Heart left ventricle (tissue), 16 donors: ENCODE measurements around the gene SLC6A18. TPM values are rescaled to one million over a fixed set of nuclear protein-coding genes. Genes with fewer than 3 reads are reported as not detected.

Source experiments
- ATAC-seq, 4 donors: fragments of 200-7000 bp; cut with Tn5 transposase; one replicate each; pipeline ENCODE4 v1.9.1; 2020 to 2022; ENCODE audit warnings: moderate library complexity in 4 of 4, mild to moderate bottlenecking in 3 of 4, moderate number of reproducible peaks in 1 of 4
- DNase-seq, 5 donors: peaks; one replicate each; pipeline ENCODE4 v3.0.0-alpha.2; 2020
- H3K27ac ChIP-seq, 12 donors: fragments of 200-600 bp; sonication (generic) in 4 of 12; one replicate each; pipeline versions ENCODE4 v1.5.0 to v1.8.0; 2016 to 2022; ENCODE audit warnings: mild to moderate bottlenecking in 2 of 12
- H3K27me3 ChIP-seq, 9 donors: fragments of 200-600 bp; sonication (generic) in 2 of 9; one replicate each; pipeline versions ENCODE4 v1.5.1 to v1.8.0; 2016 to 2022; ENCODE audit warnings: mild to moderate bottlenecking in 3 of 9
- H3K36me3 ChIP-seq, 9 donors: fragments of 200-600 bp; sonication (generic) in 2 of 9; one replicate each; pipeline versions ENCODE4 v1.5.0 to v1.8.0; 2018 to 2022; ENCODE audit warnings: mild to moderate bottlenecking in 2 of 9
- H3K4me1 ChIP-seq, 12 donors: fragments of 200-600 bp; sonication (generic) in 4 of 12; one replicate each; pipeline versions ENCODE4 v1.5.0 to v1.8.0; 2016 to 2022; ENCODE audit warnings: mild to moderate bottlenecking in 3 of 12
- H3K4me3 ChIP-seq, 12 donors: fragments of 200-600 bp; sonication (generic) in 4 of 12; one replicate each; pipeline versions ENCODE4 v1.5.0 to v1.8.0; 2017 to 2022; ENCODE audit warnings: mild to moderate bottlenecking in 9 of 12, moderate library complexity in 4 of 12
- H3K9me3 ChIP-seq, 12 donors: fragments of 200-600 bp; sonication (generic) in 4 of 12; one replicate each; pipeline versions ENCODE4 v1.5.0 to v1.8.0; 2016 to 2022; ENCODE audit warnings: mild to moderate bottlenecking in 1 of 12
- POLR2A ChIP-seq, 2 donors: fragments of 450-650 bp; IDR thresholded peaks; one replicate each; pipeline ENCODE4 v1.6.1; 2017; ENCODE audit warnings: antibody characterized with exemption in 2 of 2, mild to moderate bottlenecking in 2 of 2, moderate library complexity in 2 of 2
- WGBS, 4 donors: extraction: QIAGEN DNeasy Blood & Tissue Kit in 2 of 4; methylation state at CpG; one replicate each; pipeline versions ENCODE4 v1.1.5 to v1.1.7; 2013 to 2018; 5-methylcytosine and 5-hydroxymethylcytosine counted together
- intact Hi-C, 10 donors: fragments of 100-400 bp; cut with DNase I; formaldehyde crosslinking; loops; one replicate each; pipeline versions ENCODE4 v1.11.1 to v1.14.2; 2022
- polyA plus RNA-seq, 2 donors: library from polyadenylated mRNA; stranded (reverse); fragments of 200-250 nt; gene quantifications; one replicate each; pipeline ENCODE4 v1.2.3, GENCODE V29; 2013
- total RNA-seq, 9 donors: library from RNA; depleted of rRNA in 2 of 9; stranded (reverse); fragments of >200 nt in 2 of 9; fragmentation: NEBNext Ultra II Directional in 3 of 9; extraction: Animal tissue kit (Norgen Biotek cat#: 25700) in 3 of 9; gene quantifications; one replicate each; pipeline versions ENCODE4 v1.1.0 to v1.2.4, GENCODE V29; 2016 to 2023
- TF ChIP-seq, protein P1 (sequence below), 12 donors: fragments of 200-600 bp; sonication (generic) in 4 of 12; IDR thresholded peaks; one replicate each; pipeline versions ENCODE4 v1.5.0 to v1.8.0; 2018 to 2022; ENCODE audit warnings: antibody characterized with exemption in 12 of 12, mild to moderate bottlenecking in 5 of 12
- donor health status: ischemic (EF 13 %, LVEDD 7.1; RV severe dilation, severe dysfunction).
- donor health status: healthy with polysubstance abuse.
- donor health status: DM: no; HTN: yes; CAD: no.
- donor health status: DM: no; HTN: no; CAD: no.
- donor health status: ischemic (EF 25% LVEDD 6.9; RV normal size, moderate dysfunction).
- donor health status: ischemic (EF 25% LVEDD 5.7; RV mildly dilated, moderate dysfunction).
- donor health status: healthy.
- donor health status: DM: yes; HTN: yes; CAD: no.
- donor health status: ischemic (EF 35%, LVEDD 5.7; RV mildly dilated, moderate dysfunction).
- donor health status: nonischemic (EF 11% LVEDD 7.7; RV severe dilation, severe dysfunction).
- donor health status: DM: yes; HTN: yes; CAD: no.
- donor health status: PGD.
- donor health status: ischemic (EF 29% LVEDD 5.4; RV normal size, mild dysfunction).
- donor health status: nonischemic (EF 23%, LVEDD 6.1; RV moderate dilation, normal function).

Gene SLC6A18
- total and polyA plus RNA-seq, 11 donors, result not detected

DNA sequence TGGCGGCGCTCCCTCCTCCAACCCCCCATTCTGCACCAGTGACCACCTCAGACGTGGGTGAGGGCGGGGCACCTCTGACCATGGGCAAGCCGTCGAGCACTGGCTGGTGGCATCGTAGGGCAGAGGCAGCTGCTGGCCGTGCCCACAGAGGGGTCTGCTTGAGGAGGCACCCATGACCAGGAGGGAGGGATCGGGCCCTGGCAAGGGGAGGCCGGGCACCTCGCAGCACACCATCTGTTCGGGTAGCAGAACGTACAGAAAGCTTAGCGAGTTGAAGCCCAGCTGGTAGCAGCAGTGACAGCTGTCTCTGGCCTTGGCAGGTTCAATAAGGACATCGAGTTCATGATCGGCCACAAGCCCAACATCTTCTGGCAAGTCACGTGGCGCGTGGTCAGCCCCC lies 4.3 kb upstream of the SLC6A18 start:
- H3K4me3 ChIP-seq, result no peak overlapping the region
- DNase-seq (no peak), ATAC-seq (no peak)
- no peaks in the 10 kb centered on the region for H3K4me1 ChIP-seq
- intact Hi-C loops, result loop anchor here in 1 of 10 donors (5.0 kb wide), 1 partner anchor 181 kb away; no protein-coding TSS in a partner anchor
- H3K27me3 ChIP-seq, result peaks cover 0 to 9% (median 0%) of the 10 kb centered on the region in 9 donors
- no peaks in the 10 kb centered on the region for H3K9me3 ChIP-seq
- TF ChIP-seq, protein P1, sequence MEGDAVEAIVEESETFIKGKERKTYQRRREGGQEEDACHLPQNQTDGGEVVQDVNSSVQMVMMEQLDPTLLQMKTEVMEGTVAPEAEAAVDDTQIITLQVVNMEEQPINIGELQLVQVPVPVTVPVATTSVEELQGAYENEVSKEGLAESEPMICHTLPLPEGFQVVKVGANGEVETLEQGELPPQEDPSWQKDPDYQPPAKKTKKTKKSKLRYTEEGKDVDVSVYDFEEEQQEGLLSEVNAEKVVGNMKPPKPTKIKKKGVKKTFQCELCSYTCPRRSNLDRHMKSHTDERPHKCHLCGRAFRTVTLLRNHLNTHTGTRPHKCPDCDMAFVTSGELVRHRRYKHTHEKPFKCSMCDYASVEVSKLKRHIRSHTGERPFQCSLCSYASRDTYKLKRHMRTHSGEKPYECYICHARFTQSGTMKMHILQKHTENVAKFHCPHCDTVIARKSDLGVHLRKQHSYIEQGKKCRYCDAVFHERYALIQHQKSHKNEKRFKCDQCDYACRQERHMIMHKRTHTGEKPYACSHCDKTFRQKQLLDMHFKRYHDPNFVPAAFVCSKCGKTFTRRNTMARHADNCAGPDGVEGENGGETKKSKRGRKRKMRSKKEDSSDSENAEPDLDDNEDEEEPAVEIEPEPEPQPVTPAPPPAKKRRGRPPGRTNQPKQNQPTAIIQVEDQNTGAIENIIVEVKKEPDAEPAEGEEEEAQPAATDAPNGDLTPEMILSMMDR (IDR thresholded peaks at IDR 0.05), result no peak
- no peak for TF ChIP-seq POLR2A (IDR thresholded peaks at IDR 0.05)
- no peaks in the 10 kb centered on the region for H3K36me3 ChIP-seq
- no peak overlapping the region for H3K27ac ChIP-seq
- WGBS, 4 donors, result 81 to 88% (median 87%) methylated on average over 14 to 19 of the region's 19 CpGs

DNA sequence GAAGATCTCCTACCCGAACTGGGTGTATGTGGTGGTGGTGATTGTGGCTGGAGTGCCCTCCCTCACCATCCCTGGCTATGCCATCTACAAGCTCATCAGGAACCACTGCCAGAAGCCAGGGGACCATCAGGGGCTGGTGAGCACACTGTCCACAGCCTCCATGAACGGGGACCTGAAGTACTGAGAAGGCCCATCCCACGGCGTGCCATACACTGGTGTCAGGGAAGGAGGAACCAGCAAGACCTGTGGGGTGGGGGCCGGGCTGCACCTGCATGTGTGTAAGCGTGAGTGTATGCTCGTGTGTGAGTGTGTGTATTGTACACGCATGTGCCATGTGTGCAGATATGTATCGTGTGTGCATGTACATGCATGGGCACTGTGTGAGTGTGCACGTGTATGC lies 3.5 kb upstream of the SLC6A18 start:
- H3K9me3 ChIP-seq, result no peaks in the 10 kb centered on the region
- 88 to 90% (median 90%) methylated on average over 9 to 10 of the region's 10 CpGs for WGBS, 4 donors
- ATAC-seq (no peak), DNase-seq (no peak)
- H3K36me3 ChIP-seq, result no peaks in the 10 kb centered on the region
- H3K27me3 ChIP-seq, result peaks cover 0 to 9% (median 0%) of the 10 kb centered on the region in 9 donors
- TF ChIP-seq, protein P1 (IDR thresholded peaks at IDR 0.05), result no peak
- TF ChIP-seq POLR2A (IDR thresholded peaks at IDR 0.05), result no peak
- H3K4me1 ChIP-seq, result no peaks in the 10 kb centered on the region
- no peak overlapping the region for H3K4me3 ChIP-seq
- intact Hi-C loops, result loop anchor here in 1 of 10 donors (5.0 kb wide), 1 partner anchor 181 kb away; no protein-coding TSS in a partner anchor
- H3K27ac ChIP-seq, result no peak overlapping the region

DNA sequence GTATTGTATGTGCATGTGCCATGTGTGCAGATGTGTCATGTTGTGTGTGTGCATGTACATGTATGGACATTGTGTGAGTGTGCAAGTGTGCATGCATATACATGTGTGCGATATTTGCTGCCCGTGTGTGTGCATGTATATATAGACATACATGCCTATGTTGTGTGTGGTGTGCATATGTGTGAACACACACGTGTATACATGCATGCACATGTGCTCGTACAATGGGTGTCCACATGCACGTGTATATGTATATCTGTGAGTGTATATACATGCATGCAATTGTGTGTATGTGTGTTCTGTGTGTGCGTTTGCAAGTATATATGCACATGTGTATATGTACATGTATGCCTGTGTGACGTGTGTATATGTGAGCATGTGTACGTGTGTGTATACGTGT lies 3.0 kb upstream of the SLC6A18 start:
- peaks cover 0 to 9% (median 0%) of the 10 kb centered on the region in 9 donors for H3K27me3 ChIP-seq
- no peak for DNase-seq
- H3K4me1 ChIP-seq, result no peaks in the 10 kb centered on the region
- no peak for TF ChIP-seq POLR2A (IDR thresholded peaks at IDR 0.05)
- TF ChIP-seq, protein P1 (IDR thresholded peaks at IDR 0.05), result no peak
- intact Hi-C loops, result loop anchor here in 1 of 10 donors (5.0 kb wide), 1 partner anchor 180 kb away; no protein-coding TSS in a partner anchor
- WGBS, 4 donors, result 94 to 96% (median 95%) methylated on average over 9 of the region's 9 CpGs
- no peaks in the 10 kb centered on the region for H3K36me3 ChIP-seq
- no peak overlapping the region for H3K27ac ChIP-seq
- no peak for ATAC-seq
- no peak overlapping the region for H3K4me3 ChIP-seq
- H3K9me3 ChIP-seq, result no peaks in the 10 kb centered on the region

DNA sequence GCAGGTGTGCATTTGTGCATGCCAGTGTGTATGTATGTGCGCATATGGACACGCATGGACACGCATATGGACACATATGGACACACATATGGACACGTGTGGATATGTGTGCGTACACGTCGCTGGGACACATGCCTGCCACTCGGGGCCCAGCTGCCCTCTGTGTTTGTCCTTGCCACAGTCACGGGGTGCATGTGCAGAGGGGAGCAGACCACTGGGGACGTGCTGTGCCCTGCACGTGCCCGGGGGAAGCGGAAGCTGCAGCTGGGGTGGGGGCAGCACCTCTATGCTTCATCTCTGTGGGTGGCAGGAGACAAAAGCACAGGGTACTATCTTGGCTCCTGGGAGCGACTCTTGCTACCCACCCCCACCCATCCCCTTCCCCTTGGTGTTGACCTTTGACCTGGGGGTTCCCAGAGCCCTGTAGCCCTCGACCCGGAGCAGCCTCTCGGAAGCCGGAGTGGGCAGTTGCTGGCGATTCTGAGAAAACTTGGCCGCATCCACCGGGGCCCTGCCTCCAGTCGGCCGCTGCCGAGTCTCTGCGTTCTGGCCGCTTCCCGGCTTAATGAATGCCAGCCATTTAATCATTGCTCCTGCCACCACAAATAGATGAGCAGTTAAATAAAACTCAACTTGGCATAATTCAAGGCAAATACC lies 2.4 kb upstream of the SLC6A18 start:
- Histone ChIP-seq H3K27me3 (peaks cover 0 to 9% (median 0%) of the 10 kb centered on the region in 9 donors), H3K9me3 (no peaks in the 10 kb centered on the region), H3K36me3 (no peaks in the 10 kb centered on the region), H3K4me1 (no peaks in the 10 kb centered on the region), H3K4me3 (no peak overlapping the region), H3K27ac (no peak overlapping the region)
- 86 to 87% (median 87%) methylated on average over 16 to 27 of the region's 27 CpGs for WGBS, 4 donors
- no peak for ATAC-seq
- no peak for TF ChIP-seq POLR2A (IDR thresholded peaks at IDR 0.05)
- TF ChIP-seq, protein P1 (IDR thresholded peaks at IDR 0.05), result no peak
- intact Hi-C loops, result loop anchor here in 1 of 10 donors (5.0 kb wide), 1 partner anchor 180 kb away; no protein-coding TSS in a partner anchor
- no peak for DNase-seq
